HepG2 (cell line): Measurements from ENCODE around the gene PLCB1. TPM values are rescaled to one million over a fixed set of nuclear protein-coding genes. Genes with fewer than 3 reads are reported as not detected.

Experiments
- ATAC-seq: fragments of 200-7000 bp; cut with Tn5 transposase; 3 replicates; pipeline ENCODE4 v1.9.1; 2020; ENCODE audit warnings: mild to moderate bottlenecking, moderate library complexity
- BruUV-seq: library from RNA; stranded (reverse); fragments of 400-500 nt; replicated peaks from 2 replicates; lab custom pipeline; 2021; lab: Mats Ljungman, UMichigan
- CTCF ChIA-PET: fragments of 300-600 bp; formaldehyde crosslinking; extraction: SDS; loops from one replicate; lab custom pipeline; 2021; ENCODE audit warnings: low total read pairs, inconsistent platforms, low intra/inter-chr PET ratio; lab: Yijun Ruan, JAX
- POLR2A ChIA-PET: fragments of 350-600 bp; sonication (Branson Sonifier 250); formaldehyde crosslinking; loops from one replicate; lab custom pipeline; 2020; ENCODE audit warnings: antibody characterized with exemption, inconsistent platforms; lab: Yijun Ruan, JAX
- DNase-seq: peaks from one replicate; pipeline ENCODE4 v3.0.0-alpha.2; 2015; ENCODE audit warnings: low spot score
- FAIRE-seq: peaks from 3 replicates; lab custom pipeline; 2011; peaks lifted over from hg19 to GRCh38; lab: Jason Lieb, UNC
- H2AFZ ChIP-seq: one replicate; pipeline ENCODE4 v1.6.1; 2011; ENCODE audit warnings: low read length, inconsistent platforms
- H3K27ac ChIP-seq: fragments of 300-600 bp; 3 replicates; pipeline ENCODE4 v1.8.0; 2011; ENCODE audit warnings: mixed run types, mild to moderate bottlenecking, mixed read lengths, low read length, inconsistent platforms; ENCODE audit not compliant: insufficient read depth; ENCODE audit errors: extremely low read length
- H3K27me3 ChIP-seq, 2 experiments: fragments of 200-600 bp in 1 of 2; 2 replicates in 1 of 2; 3 replicates in 1 of 2; pipeline versions ENCODE4 v1.6.0 to v1.8.0; 2011; ENCODE audit warnings: low read length in 2 of 2, mild to moderate bottlenecking in 2 of 2, moderate library complexity in 2 of 2, inconsistent platforms in 1 of 2; ENCODE audit not compliant: insufficient read depth in 2 of 2, control insufficient read depth in 1 of 2
- H3K36me3 ChIP-seq, 2 experiments: fragments of 200-600 bp in 1 of 2; replicated peaks in 1 of 2; 2 replicates in 1 of 2; 3 replicates in 1 of 2; pipeline versions ENCODE4 v1.5.1 to v1.8.0; 2011; ENCODE audit warnings: low read length in 2 of 2, inconsistent platforms in 1 of 2; ENCODE audit not compliant: insufficient read depth in 2 of 2, control insufficient read depth in 1 of 2
- H3K4me1 ChIP-seq: 2 replicates; pipeline ENCODE4 v1.5.1; 2012; ENCODE audit warnings: low read length, inconsistent platforms; ENCODE audit not compliant: insufficient read depth
- H3K4me2 ChIP-seq: 2 replicates; pipeline ENCODE4 v1.6.0; 2011; ENCODE audit warnings: low read depth, low read length, inconsistent platforms
- H3K4me3 ChIP-seq, 3 experiments: fragments of 200-600 bp in 1 of 3; sonication (generic), shearing (Covaris generic) in 1 of 3; replicated peaks in 1 of 3; 2 replicates each; pipeline ENCODE4 v1.5.1; 2011 to 2016; ENCODE audit warnings: low read length in 3 of 3, inconsistent platforms in 2 of 3, low read depth in 2 of 3, mild to moderate bottlenecking in 2 of 3, control low read depth in 1 of 3, mixed read lengths in 1 of 3; ENCODE audit not compliant: insufficient read depth in 1 of 3
- H3K79me2 ChIP-seq: one replicate; pipeline ENCODE4 v1.6.1; 2011; ENCODE audit warnings: low read length, inconsistent platforms; ENCODE audit not compliant: insufficient read depth
- H3K9ac ChIP-seq: 2 replicates; pipeline ENCODE4 v1.6.0; 2011; ENCODE audit warnings: mild to moderate bottlenecking, low read depth, low read length, inconsistent platforms; ENCODE audit not compliant: insufficient read depth
- H3K9me3 ChIP-seq: 2 replicates; pipeline ENCODE4 v1.5.1; 2012; ENCODE audit warnings: mild to moderate bottlenecking, low read length
- H4K20me1 ChIP-seq: 2 replicates; pipeline ENCODE4 v1.6.0; 2011; ENCODE audit warnings: inconsistent platforms, mild to moderate bottlenecking, low read length, moderate library complexity; ENCODE audit not compliant: insufficient read depth
- AHDC1 ChIP-seq: sonication (generic); formaldehyde crosslinking; IDR thresholded peaks from 2 replicates; pipeline ENCODE4 v1.5.1; 2020; ENCODE audit warnings: mild to moderate bottlenecking, missing genetic modification reagents, borderline replicate concordance
- ATF1 ChIP-seq: IDR thresholded peaks from 2 replicates; pipeline ENCODE4 v1.6.1; 2016; ENCODE audit warnings: mild to moderate bottlenecking, control low read depth
- DZIP1 ChIP-seq: sonication (generic); formaldehyde crosslinking; IDR thresholded peaks from 2 replicates; pipeline ENCODE4 v1.5.0; 2020; ENCODE audit warnings: mild to moderate bottlenecking, missing genetic modification reagents
- SMAD3 ChIP-seq: sonication (generic); formaldehyde crosslinking; IDR thresholded peaks from 2 replicates; pipeline ENCODE4 v1.4.0; 2020; ENCODE audit warnings: missing genetic modification reagents
- XRCC5 ChIP-seq: fragments of 200-400 bp; formaldehyde crosslinking; optimal IDR thresholded peaks from 2 replicates; pipeline ENCODE3; 2017; ENCODE audit warnings: mild to moderate bottlenecking, low read length
- WGBS: methylation state at CpG from one replicate; pipeline ENCODE4 v1.1.6; 2017; ENCODE audit warnings: low lambda C conversion rate; 5-methylcytosine and 5-hydroxymethylcytosine counted together
- in situ Hi-C: cut with HindIII; loops from 2 replicates; pipeline ENCODE4 v1.10.0; 2017; ENCODE audit warnings: low pct_unique_long_range_greater_than_20kb; ENCODE audit not compliant: extremely low pct_ligation_motif_present
- intact Hi-C: fragments of 100-400 bp; cut with micrococcal nuclease; formaldehyde crosslinking; loops from one replicate; pipeline ENCODE4 v1.10.0; 2022; ENCODE audit not compliant: unreplicated experiment
- polyA plus RNA-seq, 8 experiments: library from polyadenylated mRNA; depleted of rRNA in 3 of 8; stranded (reverse) in 7 of 8; unstranded in 1 of 8; fragments of >200 nt; fragmentation: Illumina TruSeq in 4 of 8; extraction: Trizol in 4 of 8; gene quantifications; 2 replicates each; pipeline versions ENCODE4 v1.2.1 to v1.2.3, GENCODE V29; 2011 to 2016; ENCODE audit warnings: low read depth in 4 of 8, missing spikeins in 1 of 8, mixed read lengths in 1 of 8; ENCODE audit not compliant: insufficient read depth in 1 of 8
- total RNA-seq, 5 experiments: library from RNA; depleted of rRNA; stranded (reverse); fragments of >200 nt; fragmentation: Illumina TruSeq; extraction: Trizol; gene quantifications; 2 replicates each; pipeline ENCODE4 v1.2.3, GENCODE V29; 2016; ENCODE audit warnings: low read depth in 1 of 5

Gene PLCB1
- total and polyA plus RNA-seq, 2 of the 13 experiments (the other 11 are each of a cell fraction or from before 2014, with no cell fraction given), result 42.4 to 55.9 TPM

GRCh38 chr20:8344631-8345030, 212.6 kb downstream of the PLCB1 start:
- ChIA-PET POLR2A (no interaction called here), CTCF (no interaction called here)
- Histone ChIP-seq H4K20me1 (peaks cover 4% of the 10 kb centered on the region; the same call in 1 of the 2 replicates), H3K79me2 (no peaks in the 10 kb centered on the region), H2AFZ (no peak overlapping the region), H3K4me2 (no peak overlapping the region), H3K4me1 (peaks cover 16% of the 10 kb centered on the region), H3K27ac (no peak overlapping the region), H3K9me3 (no peaks in the 10 kb centered on the region), H3K27me3 (no peaks in the 10 kb centered on the region), H3K36me3 (peaks cover 0 to 4% of the 10 kb centered on the region in 2 experiments; a peak in 3 of 5 replicates), H3K9ac (no peak overlapping the region), H3K4me3 (no peak overlapping the region)
- ATAC-seq (no peak), FAIRE-seq (no peak), DNase-seq (no peak)
- WGBS, result 95% methylated on average over 5 of the region's 5 CpGs
- TF ChIP-seq SMAD3 (CRISPR knock-in tag), result no peak
- no peak for TF ChIP-seq AHDC1 (CRISPR knock-in tag)
- no peak for TF ChIP-seq XRCC5
- TF ChIP-seq DZIP1 (CRISPR knock-in tag), result no peak
- TF ChIP-seq ATF1 (CRISPR knock-in tag), result peak; percentile 43; the same call in 1 of the 2 replicates
- BruUV-seq, result no TSS peak
- in situ Hi-C loops (no loop called here), intact Hi-C loops (no loop called here)
